EH (cell line): Measurements from ENCODE around the gene CLASP2.
"Not testable (repeated sequence)": the region's sequence is repeated elsewhere in the genome, so short reads cannot be mapped to it uniquely, and the experiment has no call there.

Source experiments
- DNase-seq: peaks from one replicate; pipeline ENCODE4 v3.0.0-alpha.2; 2015; ENCODE audit warnings: low read depth

Gene CLASP2

DNA sequence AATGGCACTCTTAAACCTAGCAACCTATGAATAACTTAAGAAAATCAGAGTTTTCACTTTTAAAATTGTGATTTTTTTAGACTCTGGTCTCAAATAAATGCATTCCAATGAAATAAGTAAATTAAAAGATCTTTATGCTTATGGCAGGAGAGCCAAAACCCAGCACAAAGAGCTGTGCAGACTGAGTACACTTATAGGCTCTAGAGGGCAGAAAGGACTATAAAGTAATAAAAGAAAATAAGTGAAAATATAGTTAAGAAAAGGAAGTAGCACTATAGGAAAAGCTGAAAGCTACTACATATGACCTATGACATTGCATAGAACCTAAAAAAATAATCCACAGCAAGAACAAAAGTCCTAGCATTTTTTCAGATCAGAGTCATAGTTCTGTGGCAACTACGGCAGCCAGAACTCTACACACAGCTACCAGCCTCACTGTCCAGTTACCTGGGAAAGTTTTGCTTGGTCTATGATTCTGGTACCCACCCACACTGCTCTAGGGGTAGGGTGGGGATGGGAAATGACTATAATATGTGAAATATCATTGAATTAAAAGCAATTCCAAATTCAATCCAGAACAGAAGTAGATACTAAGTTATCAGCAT, 30.5 kb downstream of the CLASP2 start:
- peak; percentile 71 for DNase-seq

DNA sequence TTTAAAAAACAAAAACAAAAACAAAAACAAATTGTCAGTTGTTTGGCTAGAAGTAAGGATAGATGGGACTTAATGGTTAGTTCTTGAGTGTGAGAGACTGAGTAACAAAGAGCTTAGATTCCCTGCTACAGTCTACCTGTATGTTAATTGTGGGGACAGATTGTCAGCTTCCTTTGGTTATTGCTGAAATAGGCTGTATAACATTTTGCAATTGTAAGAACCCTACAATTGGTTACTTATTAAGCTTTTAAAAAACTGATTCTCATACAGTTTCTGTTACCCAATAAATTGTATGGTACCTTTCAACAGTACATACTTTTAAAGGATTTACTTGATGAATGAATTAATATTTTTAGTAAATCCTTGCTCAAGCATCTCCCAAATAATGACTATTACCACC, 35.3 kb downstream of the CLASP2 start:
- DNase-seq: no peak

DNA sequence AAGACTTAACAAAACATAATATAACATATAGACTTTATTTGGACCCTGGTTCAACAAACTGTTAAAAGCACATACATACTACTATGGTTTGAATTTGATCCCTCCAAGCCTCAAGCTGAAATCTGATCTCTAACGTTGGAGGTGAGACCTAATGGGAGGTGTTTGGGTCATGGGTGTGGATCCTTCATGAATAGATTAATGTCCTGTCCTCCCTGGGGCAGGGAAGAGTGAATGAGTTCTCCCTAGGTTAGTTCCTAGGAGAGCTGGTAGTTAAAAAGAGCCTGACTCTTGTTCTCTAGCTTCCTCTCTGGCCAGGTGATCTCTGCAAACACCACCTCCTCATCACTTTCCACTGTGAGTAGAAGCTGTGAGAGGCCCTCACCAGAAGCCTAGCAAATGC, 36.4 kb downstream of the CLASP2 start:
- no peak for DNase-seq

DNA sequence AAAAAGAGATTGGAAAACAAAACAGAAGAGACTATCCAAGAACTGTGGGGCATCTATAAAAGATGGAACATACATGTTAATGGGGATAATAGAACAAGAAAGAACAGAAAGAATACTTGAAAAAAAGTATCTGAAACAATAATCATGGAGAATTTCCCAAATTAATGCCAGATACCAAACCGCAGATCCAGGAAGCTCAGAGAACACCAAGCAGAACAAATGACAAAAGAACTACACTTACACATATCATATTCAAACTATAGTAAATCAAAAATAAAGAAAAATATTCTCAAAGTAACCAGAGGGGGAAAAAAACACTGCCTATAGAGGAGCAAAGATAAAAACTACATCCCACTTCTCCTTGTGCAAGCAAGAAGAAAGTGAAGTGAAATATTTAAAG, 40.0 kb downstream of the CLASP2 start:
- no peak for DNase-seq

DNA sequence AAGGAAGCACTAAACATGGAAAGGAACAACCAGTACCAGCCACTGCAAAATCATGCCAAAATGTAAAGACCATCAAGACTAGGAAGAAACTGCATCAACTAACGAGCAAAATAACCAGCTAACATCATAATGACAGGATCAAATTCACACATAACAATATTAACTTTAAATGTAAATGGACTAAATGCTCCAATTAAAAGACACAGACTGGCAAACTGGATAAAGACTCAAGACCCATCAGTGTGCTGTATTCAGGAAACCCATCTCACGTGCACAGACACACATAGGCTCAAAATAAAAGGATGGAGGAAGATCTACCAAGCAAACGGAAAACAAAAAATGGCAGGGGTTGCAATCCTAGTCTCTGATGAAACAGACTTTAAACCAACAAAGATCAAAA, 44.6 kb downstream of the CLASP2 start:
- not testable (repeated sequence) for DNase-seq

DNA sequence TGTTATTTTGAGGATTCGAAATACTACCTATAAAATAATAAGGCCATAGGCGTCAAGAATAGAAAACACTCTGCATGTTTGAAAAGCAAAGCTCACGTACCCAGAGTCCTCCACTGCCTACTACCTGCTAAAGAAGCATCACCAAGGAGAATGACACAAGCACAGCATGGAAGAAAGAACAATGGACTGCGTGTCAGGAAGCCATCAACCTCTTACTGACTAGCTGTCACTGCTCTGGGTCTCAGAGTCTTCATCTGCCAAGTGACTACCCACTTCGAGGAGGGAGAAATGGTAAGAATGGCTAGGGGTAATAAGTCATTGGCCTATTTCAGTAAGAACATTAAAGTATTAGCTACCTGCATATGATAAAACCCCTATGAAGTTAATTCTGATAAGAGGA, 49.4 kb downstream of the CLASP2 start:
- no peak for DNase-seq

DNA sequence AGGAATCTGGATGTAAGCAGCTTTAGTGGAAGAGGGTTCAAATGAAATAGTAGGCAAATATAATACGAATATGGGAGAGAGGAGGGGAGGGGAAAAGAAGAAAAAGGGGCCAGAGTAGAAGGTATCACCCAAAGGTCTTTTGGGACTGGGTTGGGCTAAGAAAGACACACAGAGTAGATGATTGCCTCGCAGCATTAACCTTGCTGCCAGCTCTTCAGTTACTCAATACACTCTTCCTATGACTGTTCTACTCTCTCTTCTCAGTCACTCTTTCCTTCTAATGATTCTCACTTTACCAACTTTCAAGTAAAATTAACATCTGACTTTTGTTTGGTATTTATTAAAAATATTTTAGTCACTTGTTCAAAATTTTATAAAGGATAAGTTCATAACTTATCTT, 52.8 kb downstream of the CLASP2 start:
- no peak for DNase-seq

DNA sequence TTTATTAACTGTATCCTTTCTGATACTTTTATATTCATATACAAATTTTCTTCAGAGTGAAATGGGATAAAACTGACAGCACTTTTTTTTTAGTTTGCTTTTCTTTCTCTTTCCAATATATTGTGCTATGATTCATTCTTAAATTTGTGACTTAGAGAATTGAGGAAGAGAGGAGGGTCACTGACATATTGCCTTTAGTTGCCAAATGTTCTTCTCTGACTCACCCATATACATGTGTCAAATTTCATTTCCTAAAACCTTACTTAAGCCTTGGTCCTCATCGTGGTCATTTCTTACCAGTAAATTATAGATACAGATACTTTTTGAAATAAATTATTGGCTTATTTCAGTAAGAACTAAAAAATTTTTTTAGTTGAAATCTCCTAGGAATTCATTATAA, 53.9 kb downstream of the CLASP2 start:
- peak; percentile 89 for DNase-seq

DNA sequence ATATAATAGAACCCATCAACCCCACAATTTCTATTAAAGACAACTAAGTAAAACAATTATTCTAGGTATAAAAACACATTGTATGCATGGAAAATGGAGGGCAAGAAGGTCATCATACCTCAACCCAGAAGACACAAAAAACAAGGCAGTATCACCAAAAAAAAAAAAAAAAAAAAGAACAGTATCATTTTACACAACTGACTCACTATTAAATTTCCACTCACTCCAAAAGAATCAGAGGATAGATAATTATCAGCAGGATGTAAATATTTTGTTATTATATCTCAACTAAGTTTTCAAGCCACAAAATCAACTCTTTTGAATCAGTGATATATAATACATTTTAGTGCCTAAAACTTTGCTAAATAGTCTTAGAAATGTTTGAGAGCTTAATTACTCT, 55.0 kb downstream of the CLASP2 start:
- peak; percentile 39 for DNase-seq

DNA sequence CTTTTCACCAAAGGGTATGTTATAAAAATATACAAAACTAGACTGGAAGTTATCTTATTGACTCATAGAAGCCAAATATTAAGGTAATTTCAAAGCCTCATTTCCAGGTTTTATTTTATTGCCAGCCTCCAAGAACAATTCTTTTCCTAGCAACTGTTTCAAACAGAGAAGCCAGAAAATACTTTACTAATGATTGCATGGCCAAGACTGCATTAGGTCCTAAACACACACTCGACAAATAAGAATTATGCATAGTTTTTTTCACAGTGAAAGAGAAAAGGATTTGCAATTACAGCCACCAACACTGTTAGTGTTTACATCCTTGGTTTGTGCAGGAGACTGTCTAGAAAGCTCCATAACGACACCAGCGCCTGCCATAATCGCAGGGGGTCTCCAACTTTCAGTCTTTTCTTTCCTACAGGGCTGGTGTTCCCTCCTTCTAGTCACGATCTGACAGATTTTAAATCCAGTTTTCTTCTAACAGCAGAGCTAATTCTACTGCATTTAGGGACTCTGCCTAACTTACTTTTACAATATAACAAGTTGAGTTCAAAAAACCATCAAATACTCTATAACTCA, 58.1 kb downstream of the CLASP2 start:
- peak; percentile 29 for DNase-seq

DNA sequence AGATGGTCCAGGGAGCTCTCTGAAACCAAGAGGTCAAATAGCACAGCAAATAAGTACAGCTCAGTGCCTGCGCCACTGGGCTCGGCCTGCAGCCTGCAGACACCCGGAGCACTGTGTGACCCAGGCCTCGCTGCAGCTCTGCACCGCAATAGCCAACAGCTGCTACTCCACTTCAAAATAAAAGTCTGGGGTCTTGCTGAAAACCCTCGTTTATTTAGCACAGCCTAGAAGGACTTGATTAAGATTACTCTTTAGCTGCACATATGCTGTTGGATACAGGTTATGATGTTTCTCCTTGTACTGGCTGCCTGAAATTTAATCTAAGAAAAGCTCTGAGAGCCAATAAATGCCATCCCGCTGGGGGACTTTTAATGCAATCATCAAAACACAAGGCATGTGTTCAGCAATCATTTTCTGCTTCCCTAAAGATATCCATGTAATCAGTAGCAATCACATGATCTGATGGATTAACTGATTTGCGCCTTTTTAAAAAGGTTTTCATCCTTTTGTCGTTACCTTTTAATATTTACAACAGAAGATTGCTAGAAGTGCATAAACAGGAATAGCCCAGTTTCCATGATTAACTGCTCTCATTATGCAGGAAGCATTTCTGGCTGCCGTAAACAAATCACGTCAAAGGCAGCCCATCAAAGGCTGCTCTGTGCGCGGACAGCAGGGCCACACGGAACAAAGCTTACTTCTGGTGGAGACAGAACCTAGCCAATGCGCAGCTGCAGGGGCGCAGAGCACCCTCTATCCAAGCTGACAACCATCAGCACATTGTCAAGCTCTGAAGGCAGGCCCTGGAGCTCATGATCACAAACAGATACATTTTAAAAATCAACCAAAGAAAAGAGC, 58.8 kb downstream of the CLASP2 start:
- DNase-seq: peak; percentile 85

DNA sequence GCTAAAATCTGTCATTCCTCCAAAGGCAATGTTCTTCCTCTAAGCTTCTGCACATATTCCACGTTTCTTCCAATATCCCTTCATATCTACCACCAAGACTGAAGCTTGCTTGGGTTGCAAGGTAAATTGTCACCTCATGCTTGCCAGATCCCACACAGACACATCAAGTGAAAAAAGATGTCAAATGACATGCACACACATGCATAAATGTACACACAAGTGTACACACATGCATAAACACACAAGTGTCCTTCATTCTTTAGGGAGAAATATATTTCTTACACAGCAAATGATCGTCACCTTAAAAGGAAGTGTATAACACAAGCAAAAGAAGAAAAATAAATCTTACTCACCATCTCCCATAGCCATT, 59.4 kb downstream of the CLASP2 start:
- DNase-seq: no peak

DNA sequence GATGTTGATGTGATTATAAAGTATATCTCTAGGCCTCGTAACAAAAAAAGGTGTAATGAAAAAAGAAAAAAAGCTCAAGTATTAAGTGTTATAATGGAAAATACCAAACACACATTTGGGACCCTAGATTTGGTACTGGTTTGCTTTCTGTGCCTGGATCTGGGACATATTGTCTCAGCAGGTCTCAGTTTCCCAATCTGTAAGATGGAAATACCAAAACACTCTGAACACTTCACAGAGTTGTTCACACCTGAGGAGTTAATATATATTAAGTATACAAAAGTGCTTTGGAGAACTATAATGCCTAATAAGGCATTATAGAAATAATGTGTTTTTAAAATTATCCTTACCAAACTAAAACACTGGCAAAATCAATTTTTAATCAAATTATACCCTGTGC, 60.0 kb downstream of the CLASP2 start:
- DNase-seq: no peak

DNA sequence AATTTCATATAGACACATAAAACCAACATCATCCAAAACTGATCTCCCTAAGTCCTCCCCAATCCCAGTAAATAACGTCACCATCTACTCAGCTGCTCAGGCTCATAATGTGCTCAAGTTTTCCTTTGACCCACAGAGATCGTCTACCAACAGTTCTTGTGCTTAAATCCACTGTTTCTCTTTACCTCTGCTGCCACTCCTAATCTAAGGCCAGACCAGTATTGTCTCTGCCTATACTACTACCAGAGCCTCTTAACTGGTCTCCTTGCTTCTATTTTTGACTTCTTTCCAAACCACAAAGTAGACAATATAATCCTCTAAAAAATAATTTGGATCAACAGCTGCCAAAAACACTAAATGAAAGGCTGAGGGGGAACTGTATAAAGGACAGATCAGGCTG, 65.3 kb downstream of the CLASP2 start:
- no peak for DNase-seq

DNA sequence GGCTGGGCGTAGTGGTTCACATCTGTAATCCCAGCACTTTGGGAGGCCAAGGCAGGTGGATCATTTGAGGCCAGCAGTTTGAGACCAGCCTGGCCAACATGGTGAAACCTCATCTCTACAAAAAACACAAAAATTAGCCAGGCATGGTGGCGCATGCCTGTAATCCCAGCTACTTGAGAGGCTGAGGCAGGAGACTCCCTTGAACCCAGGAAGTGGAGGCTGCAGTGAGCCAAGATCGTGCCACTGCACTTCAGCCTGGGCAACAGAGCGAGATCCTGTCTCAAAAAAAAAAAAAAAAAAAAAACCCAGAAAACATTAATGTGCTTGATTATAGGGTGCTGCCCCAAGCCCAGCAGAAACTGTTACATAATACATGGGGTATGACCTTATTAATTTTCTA, 67.0 kb downstream of the CLASP2 start:
- DNase-seq: not testable (repeated sequence)

DNA sequence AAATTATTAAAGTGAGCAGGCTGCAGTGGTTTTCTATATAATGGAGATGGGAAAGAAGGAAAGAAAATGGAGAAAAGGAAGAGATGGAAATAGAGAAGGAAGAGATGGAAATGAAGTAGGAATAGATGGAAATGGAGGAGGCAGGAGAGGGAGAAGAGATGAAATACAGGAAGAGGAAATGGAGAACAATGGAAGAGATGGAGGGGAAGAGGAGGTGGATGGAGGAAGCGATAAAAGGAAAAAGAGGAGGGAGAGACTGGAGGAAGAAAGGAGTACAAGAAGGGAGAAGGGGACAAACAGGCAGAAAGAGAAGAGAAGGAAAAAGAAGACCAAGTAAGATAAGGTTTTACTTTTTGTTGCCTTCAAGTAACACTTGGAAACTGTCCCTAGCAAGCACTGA, 67.6 kb downstream of the CLASP2 start:
- DNase-seq: no peak

DNA sequence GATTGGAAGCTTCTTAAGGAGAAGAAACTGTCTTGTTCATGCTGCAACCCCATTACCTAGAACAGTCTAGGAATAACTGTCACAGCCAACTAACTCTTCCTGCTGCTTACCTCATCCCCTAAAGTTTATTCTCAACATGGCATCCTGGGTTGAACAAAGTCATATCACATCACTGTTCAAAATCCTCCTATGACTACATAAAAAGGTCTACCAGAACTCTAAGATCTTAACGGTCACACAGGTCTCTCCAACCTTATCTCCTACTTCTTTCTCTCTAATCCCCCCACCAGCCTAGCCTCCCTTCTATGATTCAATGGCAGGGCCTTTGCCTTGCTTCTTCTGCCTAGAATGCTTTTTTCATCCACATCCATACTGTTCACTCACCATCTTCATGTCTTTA, 69.3 kb downstream of the CLASP2 start:
- DNase-seq: no peak

DNA sequence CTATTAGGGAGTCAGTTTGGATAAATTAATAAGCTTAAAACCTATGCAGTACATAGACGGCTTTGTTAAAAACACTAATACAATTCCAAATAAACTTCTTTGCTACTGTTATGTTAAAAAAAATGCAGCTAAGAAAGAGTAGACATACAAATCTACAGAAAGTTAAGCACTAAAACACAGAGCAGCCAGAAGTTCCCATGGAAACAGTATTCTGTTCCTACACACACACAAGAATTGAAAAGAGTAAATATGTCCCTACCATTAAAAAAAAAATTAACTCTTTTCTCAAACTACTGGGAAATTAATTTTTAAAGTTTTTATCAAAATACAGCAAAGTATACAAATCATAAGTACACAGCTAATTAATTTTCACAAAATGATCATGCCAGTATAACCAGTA, 71.6 kb downstream of the CLASP2 start:
- DNase-seq: no peak

DNA sequence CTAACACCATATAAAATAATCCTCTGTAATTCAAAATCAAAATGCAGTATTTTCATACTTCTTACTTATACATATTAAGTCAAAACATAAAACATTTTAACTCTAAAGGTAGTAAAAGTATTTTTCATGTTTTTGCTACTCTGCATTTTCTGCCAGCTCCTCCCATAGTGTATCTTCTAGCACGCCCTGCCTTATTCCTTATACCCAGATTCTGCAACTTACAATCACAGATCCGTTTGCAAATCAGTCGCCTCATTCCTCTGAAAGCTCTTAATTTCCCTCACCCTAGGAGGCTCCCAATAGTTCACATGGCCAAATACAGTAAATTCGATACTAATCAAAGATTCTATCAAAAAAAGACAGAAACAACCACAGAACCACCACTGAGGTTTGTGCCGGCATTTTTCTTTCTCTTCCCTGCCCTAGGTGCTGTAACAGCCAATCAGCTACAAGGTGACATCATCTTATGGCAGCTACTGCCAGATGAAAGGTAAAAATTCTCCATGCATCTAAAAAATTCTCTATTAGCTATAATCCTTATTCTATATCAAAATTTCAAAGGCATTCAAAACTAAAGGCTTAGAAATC, 72.9 kb downstream of the CLASP2 start:
- peak; percentile 13 for DNase-seq

DNA sequence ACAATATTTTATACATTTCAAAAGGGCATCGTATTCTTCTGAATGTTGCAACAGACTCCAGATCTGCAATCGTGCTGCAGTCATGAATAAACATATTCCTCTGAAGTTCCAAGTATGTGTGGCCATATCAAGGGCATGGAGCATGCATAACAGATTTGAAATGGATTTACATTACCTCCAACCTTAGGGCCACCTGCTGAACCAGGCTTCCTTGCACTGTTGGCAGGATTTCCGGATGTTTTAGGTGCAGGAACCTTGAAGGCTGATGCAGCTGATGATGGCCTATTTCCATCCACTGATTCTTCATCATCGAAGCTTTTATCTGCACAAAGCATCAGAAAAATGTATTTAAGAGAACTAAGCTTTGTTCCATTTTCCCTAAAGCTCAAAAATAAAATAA, 73.5 kb downstream of the CLASP2 start:
- DNase-seq: no peak

DNA sequence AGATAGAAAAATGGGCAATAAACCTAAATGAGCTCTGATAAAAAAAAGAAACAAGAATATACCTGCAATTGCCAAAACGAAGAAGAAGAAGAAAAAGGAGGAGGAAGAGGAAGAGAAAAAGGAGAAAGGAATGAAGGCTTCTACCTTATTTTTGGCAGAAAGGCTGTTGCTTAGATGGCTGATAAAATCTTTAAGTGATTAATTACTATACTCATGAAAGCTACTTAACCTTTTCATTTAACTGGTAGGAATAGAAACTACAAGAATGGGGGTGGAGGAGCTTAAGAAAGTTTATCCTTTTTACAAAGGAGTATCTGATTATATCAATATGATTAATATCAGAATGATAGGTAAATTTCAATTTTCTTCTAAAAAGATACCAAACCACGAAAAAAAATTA, 75.2 kb downstream of the CLASP2 start:
- no peak for DNase-seq

DNA sequence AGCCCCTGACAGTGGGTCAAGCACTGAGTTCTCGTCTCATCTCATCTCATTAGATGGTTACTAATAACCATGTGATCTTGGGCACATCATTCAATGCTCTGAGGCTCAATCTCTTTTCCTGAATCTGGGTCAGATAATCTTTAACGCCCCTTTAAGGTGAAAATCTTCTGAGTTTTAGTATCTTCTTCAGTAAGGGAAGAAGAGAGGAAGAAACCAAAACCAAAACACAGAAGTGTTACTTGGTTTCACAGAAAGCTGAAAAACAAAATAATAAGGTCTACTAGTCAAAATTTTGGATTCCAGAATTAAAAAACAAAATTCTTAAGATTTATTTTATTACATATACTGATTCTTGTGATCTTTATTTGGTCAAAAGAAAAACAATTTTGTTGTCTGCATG, 78.2 kb downstream of the CLASP2 start:
- DNase-seq: no peak

DNA sequence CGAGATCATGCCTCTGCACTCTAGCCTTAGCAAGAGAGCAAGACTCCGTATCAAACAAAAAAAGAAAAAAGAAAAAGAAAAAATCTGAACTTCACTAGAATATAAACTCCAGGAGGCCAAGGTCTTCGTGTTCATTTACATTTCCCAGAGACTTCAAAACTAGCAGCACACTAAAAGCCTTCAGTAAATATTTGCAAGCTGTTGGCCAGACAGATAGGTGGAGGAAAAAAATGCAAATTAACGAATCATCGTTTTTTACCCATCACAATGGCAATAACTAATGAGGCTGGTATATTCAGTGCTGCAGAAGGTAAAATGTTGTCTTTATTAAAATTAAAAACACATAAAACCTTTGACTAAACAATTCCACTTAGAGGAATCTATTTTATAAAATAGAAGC, 80.6 kb downstream of the CLASP2 start:
- no peak for DNase-seq
